Heart right ventricle (tissue), 16 donors: ENCODE results near the gene MZF1. TPM values are rescaled to one million over a fixed set of nuclear protein-coding genes. Genes with fewer than 3 reads are reported as not detected.
A peak's percentile ranks its signal among the peaks of the same experiment; 100 is the strongest.

ENCODE experiments used
- ATAC-seq, 8 donors: fragments of 200-7000 bp; cut with Tn5 transposase; one replicate each; pipeline ENCODE4 v1.9.1; 2020; ENCODE audit warnings: mild to moderate bottlenecking in 8 of 8, moderate library complexity in 8 of 8, moderate number of reproducible peaks in 1 of 8
- DNase-seq, 2 donors: peaks; one replicate each; pipeline ENCODE4 v3.0.0-alpha.2; 2020
- H3K27ac ChIP-seq, 10 donors: fragments of 200-600 bp; sonication (generic) in 2 of 10; one replicate each; pipeline versions ENCODE4 v1.5.0 to v1.8.0; 2020 to 2022; ENCODE audit warnings: mild to moderate bottlenecking in 3 of 10
- H3K27me3 ChIP-seq, 7 donors: fragments of 200-600 bp; one replicate each; pipeline ENCODE4 v1.8.0; 2021 to 2022; ENCODE audit warnings: mild to moderate bottlenecking in 2 of 7
- H3K36me3 ChIP-seq, 9 donors: fragments of 200-600 bp; sonication (generic) in 1 of 9; one replicate each; pipeline versions ENCODE4 v1.5.0 to v1.8.0; 2020 to 2022; ENCODE audit warnings: mild to moderate bottlenecking in 2 of 9
- H3K4me1 ChIP-seq, 9 donors: fragments of 200-600 bp; sonication (generic) in 1 of 9; one replicate each; pipeline versions ENCODE4 v1.5.0 to v1.8.0; 2020 to 2022; ENCODE audit warnings: mild to moderate bottlenecking in 4 of 9
- H3K4me3 ChIP-seq, 10 donors: fragments of 200-600 bp; sonication (generic) in 2 of 10; one replicate each; pipeline versions ENCODE4 v1.5.0 to v1.8.0; 2020 to 2022; ENCODE audit warnings: mild to moderate bottlenecking in 7 of 10, moderate library complexity in 2 of 10
- H3K9me3 ChIP-seq, 11 donors: fragments of 200-600 bp in 10 of 11; sonication (generic) in 2 of 11; one replicate each; pipeline versions ENCODE4 v1.5.0 to v1.8.0; 2013 to 2022; ENCODE audit warnings: mild to moderate bottlenecking in 2 of 11, control low read depth in 1 of 11, moderate library complexity in 1 of 11
- CTCF ChIP-seq, 9 donors: fragments of 200-600 bp; sonication (generic) in 2 of 9; IDR thresholded peaks; one replicate each; pipeline versions ENCODE4 v1.5.0 to v1.8.0; 2021 to 2022; ENCODE audit warnings: antibody characterized with exemption in 9 of 9, mild to moderate bottlenecking in 5 of 9, moderate library complexity in 1 of 9
- WGBS, 2 donors: extraction: QIAGEN DNeasy Blood & Tissue Kit; methylation state at CpG; one replicate each; pipeline ENCODE4 v1.1.7; 2013; ENCODE audit warnings: inconsistent platforms in 1 of 2; 5-methylcytosine and 5-hydroxymethylcytosine counted together
- intact Hi-C, 10 donors: fragments of 100-400 bp; cut with DNase I; formaldehyde crosslinking; loops; one replicate each; pipeline versions ENCODE4 v1.11.1 to v1.14.2; 2022
- polyA plus RNA-seq, 2 donors: library from polyadenylated mRNA; stranded (reverse); fragments of 200-250 nt; gene quantifications; one replicate each; pipeline ENCODE4 v1.2.3, GENCODE V29; 2013
- total RNA-seq, 10 donors: library from RNA; stranded (reverse); fragmentation: NEBNext Ultra II Directional in 3 of 10; extraction: Animal tissue kit (Norgen Biotek cat#: 25700) in 3 of 10; gene quantifications; one replicate each; pipeline versions ENCODE4 v1.2.1 to v1.2.4, GENCODE V29; 2021 to 2023
- donor health status: Arrhythmogenic right ventricular cardiomyopathy.
- donor health status: ischemic (EF 13 %, LVEDD 7.1; RV severe dilation, severe dysfunction).
- donor health status: healthy with polysubstance abuse.
- donor health status: DM: no; HTN: yes; CAD: no.
- donor health status: DM: no; HTN: no; CAD: no.
- donor health status: ischemic (EF 25% LVEDD 6.9; RV normal size, moderate dysfunction).
- donor health status: ischemic (EF 25% LVEDD 5.7; RV mildly dilated, moderate dysfunction).
- donor health status: healthy.
- donor health status: DM: yes; HTN: yes; CAD: no.
- donor health status: Ischemic cardiomyopathy.
- donor health status: ischemic (EF 35%, LVEDD 5.7; RV mildly dilated, moderate dysfunction).
- donor health status: nonischemic (EF 11% LVEDD 7.7; RV severe dilation, severe dysfunction).
- donor health status: DM: yes; HTN: yes; CAD: no.
- donor health status: PGD.
- donor health status: ischemic (EF 29% LVEDD 5.4; RV normal size, mild dysfunction).
- donor health status: nonischemic (EF 23%, LVEDD 6.1; RV moderate dilation, normal function).

Gene MZF1
- total and polyA plus RNA-seq, 12 donors = 4.4 to 28.0 (median 8.3) TPM

- Histone ChIP-seq H3K36me3 (peaks cover 0 to 15% (median 4%) of the 10 kb centered on the region in 9 donors), H3K9me3 (no peaks in the 10 kb centered on the region), H3K27me3 (peaks cover 0 to 24% (median 0%) of the 10 kb centered on the region in 7 donors), H3K4me1 (peaks cover 16 to 46% (median 36%) of the 10 kb centered on the region in 9 donors), H3K27ac (peak overlapping the region in 8 of 10 donors; percentile 9 to 56 (median 30)), H3K4me3 (peak overlapping the region; percentile 22 to 61 (median 50))
- DNase-seq = peak in 1 of 2 donors; percentile 50
- intact Hi-C loops = no loop called here
- 4 to 7% methylated on average over 96 to 107 of the region's 107 CpGs for WGBS, 2 donors
- no peak for TF ChIP-seq CTCF (IDR thresholded peaks at IDR 0.05)
- ATAC-seq = peak in 2 of 8 donors; percentile 0 to 14
Observed at GRCh38 chr19:58562122-58563033, 10.8 kb downstream of the MZF1 start.

- WGBS, 2 donors = 56 to 58% methylated on average over 16 of the region's 16 CpGs
- intact Hi-C loops = no loop called here
- ATAC-seq (no peak), DNase-seq (no peak)
- no peak for TF ChIP-seq CTCF (IDR thresholded peaks at IDR 0.05)
- Histone ChIP-seq H3K27ac (peak overlapping the region in 3 of 10 donors; percentile 30 to 38 (median 31)), H3K9me3 (no peaks in the 10 kb centered on the region), H3K36me3 (peaks cover 0 to 11% (median under 1%) of the 10 kb centered on the region in 9 donors), H3K27me3 (peaks cover 0 to 24% (median 0%) of the 10 kb centered on the region in 7 donors), H3K4me1 (peaks cover 23 to 54% (median 44%) of the 10 kb centered on the region in 9 donors), H3K4me3 (peak overlapping the region in 9 of 10 donors; percentile 31 to 61 (median 52))
Observed at GRCh38 chr19:58561373-58562121, 11.6 kb downstream of the MZF1 start.

- H3K36me3 ChIP-seq = peaks cover 0 to 12% (median 7%) of the 10 kb centered on the region in 9 donors
- no peak overlapping the region for H3K27ac ChIP-seq
- TF ChIP-seq CTCF (IDR thresholded peaks at IDR 0.05) = no peak
- no peak for DNase-seq
- H3K4me3 ChIP-seq = no peak overlapping the region
- H3K9me3 ChIP-seq = no peaks in the 10 kb centered on the region
- no peak for ATAC-seq
- H3K27me3 ChIP-seq = peaks cover 0 to 24% (median 0%) of the 10 kb centered on the region in 7 donors
- intact Hi-C loops = no loop called here
- H3K4me1 ChIP-seq = peaks cover 23 to 61% (median 50%) of the 10 kb centered on the region in 9 donors
Observed at GRCh38 chr19:58560921-58561320, 12.2 kb downstream of the MZF1 start.
